HG03039 (cell line): ENCODE data around the gene GNB1L.
"Not testable (repeated sequence)": the region's sequence is repeated elsewhere in the genome, so short reads cannot be mapped to it uniquely, and the experiment has no call there.

ENCODE experiments used
- ATAC-seq: cut with Tn5 transposase; IDR thresholded peaks from one replicate; pipeline ENCODE4 v1.9.1; 2021; ENCODE audit warnings: mild to moderate bottlenecking, moderate library complexity; ENCODE audit not compliant: unreplicated experiment

Gene GNB1L

GRCh38 chr22:19890502-19891316 lies 36.0 kb upstream of the GNB1L start:
- ATAC-seq: no peak

GRCh38 chr22:19889951-19890350 lies 35.3 kb upstream of the GNB1L start:
- ATAC-seq: no peak

- no peak for ATAC-seq
Measured at GRCh38 chr22:19888131-19888746, 33.6 kb upstream of the GNB1L start.

GRCh38 chr22:19887256-19887985 lies 32.7 kb upstream of the GNB1L start:
- ATAC-seq: no peak

GRCh38 chr22:19886605-19887255 lies 32.1 kb upstream of the GNB1L start:
- no peak for ATAC-seq

- ATAC-seq: no peak
Measured at GRCh38 chr22:19885841-19886592, 31.3 kb upstream of the GNB1L start.

GRCh38 chr22:19884954-19885751 lies 30.5 kb upstream of the GNB1L start:
- no peak for ATAC-seq

GRCh38 chr22:19884161-19884953 lies 29.7 kb upstream of the GNB1L start:
- ATAC-seq: no peak

GRCh38 chr22:19883446-19883845 lies 28.8 kb upstream of the GNB1L start:
- ATAC-seq: not testable (repeated sequence)

- no peak for ATAC-seq
Measured at GRCh38 chr22:19882446-19883381, 28.0 kb upstream of the GNB1L start.

- ATAC-seq: no peak
Measured at GRCh38 chr22:19880786-19881569, 26.3 kb upstream of the GNB1L start.

GRCh38 chr22:19879992-19880785 lies 25.5 kb upstream of the GNB1L start:
- no peak for ATAC-seq

GRCh38 chr22:19879643-19879991 lies 24.9 kb upstream of the GNB1L start:
- ATAC-seq: no peak

- no peak for ATAC-seq
Measured at GRCh38 chr22:19879246-19879570, 24.5 kb upstream of the GNB1L start.

- no peak for ATAC-seq
Measured at GRCh38 chr22:19878461-19879245, 24.0 kb upstream of the GNB1L start.
